OCI-LY7 (cell line): ENCODE data around the gene ZMAT3.

Source experiments
- CTCF ChIP-seq: fragments of 200-600 bp; sonication (generic); conservative IDR thresholded peaks from 2 replicates; pipeline ENCODE4 v1.5.1; 2014; ENCODE audit warnings: mild to moderate bottlenecking, antibody characterized with exemption, low read length, moderate library complexity, mixed read lengths
- EZH2phosphoT487 ChIP-seq: fragments of 200-600 bp; sonication (generic); IDR thresholded peaks from 2 replicates; pipeline ENCODE4 v1.6.1; 2018; ENCODE audit warnings: low read depth, borderline replicate concordance, mild to moderate bottlenecking, mixed run types, antibody characterized with exemption, low read length, moderate library complexity, mixed read lengths

DNA sequence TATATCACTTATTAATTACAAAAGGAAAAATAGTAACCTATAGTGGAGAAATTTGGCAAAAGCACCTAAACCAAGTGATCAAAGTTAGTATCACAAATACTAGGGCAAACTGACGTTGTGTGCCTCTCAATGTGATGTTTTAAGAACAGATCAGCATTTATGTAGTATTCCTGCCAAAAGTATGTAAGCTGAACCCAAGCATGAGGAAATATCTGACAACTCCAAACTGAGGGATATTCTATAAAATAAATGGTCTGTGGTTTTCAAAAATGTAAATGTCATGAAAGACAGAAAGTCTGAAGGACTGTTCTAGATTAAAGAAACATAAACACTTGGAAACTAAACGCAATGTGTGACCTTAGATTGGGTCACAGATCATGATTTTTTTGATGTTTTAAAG is 42.3 kb upstream of the ZMAT3 start:
- no peak for TF ChIP-seq CTCF
- TF ChIP-seq EZH2phosphoT487, result no peak
